GM21786 (cell line): Measurements from ENCODE around the gene DENND1A.
"Not testable (repeated sequence)": the region's sequence is repeated elsewhere in the genome, so short reads cannot be mapped to it uniquely, and the experiment has no call there.

Source experiments
- ATAC-seq: cut with Tn5 transposase; IDR thresholded peaks from one replicate; pipeline ENCODE4 v1.9.1; 2021; ENCODE audit not compliant: unreplicated experiment

DENND1A gene

GRCh38 chr9:123739902-123740301 lies 190.0 kb downstream of the DENND1A start:
- no peak for ATAC-seq

GRCh38 chr9:123739387-123739786 lies 190.5 kb downstream of the DENND1A start:
- no peak for ATAC-seq

GRCh38 chr9:123738648-123739047 lies 191.3 kb downstream of the DENND1A start:
- ATAC-seq = no peak

DNA sequence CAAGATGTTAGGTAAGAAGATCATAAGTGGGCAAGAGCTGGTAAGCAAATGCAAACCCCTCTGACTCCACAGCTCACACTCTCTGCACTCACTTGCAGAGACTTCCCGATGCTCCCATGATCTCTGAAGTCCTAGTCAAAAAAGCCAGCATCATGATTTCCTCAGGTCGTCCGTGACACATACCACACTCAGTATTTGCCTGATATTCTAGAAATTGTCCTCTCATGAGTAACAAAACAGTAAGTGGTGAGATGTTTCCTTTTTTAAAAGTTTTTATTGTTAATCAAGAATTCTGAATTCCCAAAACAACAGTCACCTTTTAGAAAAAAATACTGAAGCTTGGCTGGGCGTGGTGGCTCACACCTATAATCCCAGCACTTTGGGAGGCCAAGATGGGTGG lies 194.6 kb downstream of the DENND1A start:
- ATAC-seq = no peak

- not testable (repeated sequence) for ATAC-seq
Measured at GRCh38 chr9:123728571-123728970, 201.4 kb downstream of the DENND1A start.

GRCh38 chr9:123727332-123727731 lies 202.6 kb downstream of the DENND1A start:
- ATAC-seq = no peak

GRCh38 chr9:123725389-123725788 lies 204.5 kb downstream of the DENND1A start:
- no peak for ATAC-seq

GRCh38 chr9:123724211-123724796 lies 205.6 kb downstream of the DENND1A start:
- no peak for ATAC-seq

DNA sequence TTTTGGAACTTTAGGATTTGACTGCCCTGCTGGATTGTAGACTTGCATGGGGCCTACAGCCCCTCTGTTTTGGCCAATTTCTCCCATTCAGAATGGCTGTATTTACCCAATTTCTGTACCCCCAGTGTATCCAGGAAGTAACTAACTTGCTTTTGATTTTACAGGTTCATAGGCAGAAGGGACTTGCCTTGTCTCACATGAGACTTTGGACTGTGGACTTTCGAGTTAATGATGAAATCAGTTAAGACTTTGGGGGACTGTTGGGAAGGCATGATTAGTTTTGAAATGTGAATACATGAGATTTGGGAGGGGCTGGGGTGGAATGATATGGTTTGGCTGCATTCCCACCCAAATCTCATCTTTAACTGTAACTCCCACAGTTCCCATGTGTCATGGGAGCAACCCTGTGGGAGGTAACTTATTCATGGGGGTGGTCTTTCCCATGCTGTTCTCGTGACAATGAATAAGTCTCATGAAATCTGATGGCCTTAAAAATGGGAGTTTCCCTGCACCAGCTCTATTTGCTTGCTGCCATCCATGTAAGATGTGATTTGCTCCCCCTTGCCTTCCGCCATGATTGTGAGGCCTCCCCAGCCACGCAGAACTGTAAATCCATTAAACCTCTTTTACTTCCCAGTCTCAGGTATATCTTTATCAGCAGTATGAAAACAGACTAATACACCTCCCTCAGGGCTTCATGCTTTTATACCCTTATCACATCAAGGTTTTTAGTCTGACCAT lies 206.6 kb downstream of the DENND1A start:
- no peak for ATAC-seq

DNA sequence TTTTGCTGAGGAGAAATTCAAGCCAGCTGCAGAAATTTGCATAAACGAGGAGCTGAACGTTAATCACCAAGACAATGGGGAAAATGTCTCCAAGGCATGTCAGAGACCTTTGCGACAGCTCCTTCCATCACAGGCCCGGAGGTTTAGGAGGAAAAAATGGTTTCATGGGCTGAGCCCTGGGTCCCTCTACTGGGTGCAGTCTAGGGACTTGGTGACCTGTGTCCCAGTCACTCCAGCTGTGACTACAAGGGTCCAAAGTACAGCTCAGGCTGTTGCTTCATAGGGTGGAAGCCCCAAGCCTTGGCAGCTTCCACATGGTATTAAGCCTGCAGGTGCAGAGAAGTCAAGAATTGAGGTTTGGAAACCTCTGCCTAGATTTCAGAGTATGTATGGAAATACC lies 207.5 kb downstream of the DENND1A start:
- ATAC-seq = no peak

GRCh38 chr9:123718188-123718587 lies 211.7 kb downstream of the DENND1A start:
- no peak for ATAC-seq

DNA sequence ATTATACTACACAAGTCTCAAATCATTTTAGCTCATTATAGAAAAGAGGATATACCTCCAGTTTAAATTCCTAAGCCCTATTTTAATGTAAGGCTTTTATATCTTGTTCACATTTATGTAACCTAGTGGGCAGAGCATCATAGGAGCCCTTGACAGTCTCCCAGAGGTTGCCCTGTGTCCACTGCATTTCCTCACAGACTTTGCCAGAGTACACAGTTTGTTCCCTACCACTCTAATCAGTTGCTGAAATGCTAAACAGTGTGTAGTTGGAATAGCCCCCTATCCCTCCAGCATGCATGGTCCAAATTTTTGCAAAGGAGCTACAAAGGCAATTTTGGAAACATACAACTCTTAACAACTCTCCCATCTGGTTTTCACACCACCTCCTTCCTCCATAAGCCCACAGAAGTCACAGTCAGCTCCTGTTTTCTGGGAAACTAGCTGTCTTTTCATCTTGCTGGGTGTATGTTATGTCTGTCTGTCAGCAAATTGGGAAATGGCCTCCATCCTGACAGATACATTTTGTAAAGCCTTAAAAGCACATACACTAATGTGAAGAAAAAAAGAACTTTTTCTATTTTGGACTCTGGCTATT lies 212.2 kb downstream of the DENND1A start:
- no peak for ATAC-seq

DNA sequence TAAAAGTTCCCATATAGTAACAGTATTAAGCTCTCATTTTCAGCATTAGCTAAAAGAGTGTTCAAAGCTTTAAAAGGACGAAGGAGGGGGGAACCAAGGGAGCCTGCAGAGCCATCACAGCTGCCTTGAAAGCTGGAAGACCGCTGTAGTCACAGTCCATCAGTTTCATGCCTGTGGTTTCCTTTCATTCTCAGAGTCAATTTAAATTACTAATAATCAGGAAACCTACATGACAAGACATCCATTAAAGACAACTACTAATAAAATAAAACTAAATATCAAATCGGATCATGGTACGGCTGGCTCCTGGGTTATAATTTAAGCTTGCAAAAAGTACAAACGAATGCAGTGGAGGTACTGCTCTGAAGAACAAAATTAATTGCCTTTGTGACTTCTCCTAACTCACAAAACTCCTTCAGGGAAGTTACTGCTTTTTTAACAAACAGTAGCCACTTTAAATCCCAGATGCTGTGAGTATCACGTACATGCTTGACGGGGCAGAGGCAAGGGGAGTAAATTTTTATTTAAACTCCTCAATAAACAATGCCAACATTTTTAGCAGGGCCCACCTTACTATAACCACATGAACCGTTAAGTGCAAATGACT lies 213.5 kb downstream of the DENND1A start:
- ATAC-seq = no peak

GRCh38 chr9:123715258-123715657 lies 214.7 kb downstream of the DENND1A start:
- ATAC-seq = no peak

GRCh38 chr9:123713282-123713681 lies 216.6 kb downstream of the DENND1A start:
- ATAC-seq = no peak

GRCh38 chr9:123712399-123712798 lies 217.5 kb downstream of the DENND1A start:
- ATAC-seq = no peak

GRCh38 chr9:123710299-123710698 lies 219.6 kb downstream of the DENND1A start:
- ATAC-seq = no peak

GRCh38 chr9:123702483-123702882 lies 227.4 kb downstream of the DENND1A start:
- no peak for ATAC-seq

- peak; percentile 72 for ATAC-seq
Measured at GRCh38 chr9:123697686-123698085, 232.2 kb downstream of the DENND1A start.

GRCh38 chr9:123696476-123696875 lies 233.4 kb downstream of the DENND1A start:
- ATAC-seq = no peak

DNA sequence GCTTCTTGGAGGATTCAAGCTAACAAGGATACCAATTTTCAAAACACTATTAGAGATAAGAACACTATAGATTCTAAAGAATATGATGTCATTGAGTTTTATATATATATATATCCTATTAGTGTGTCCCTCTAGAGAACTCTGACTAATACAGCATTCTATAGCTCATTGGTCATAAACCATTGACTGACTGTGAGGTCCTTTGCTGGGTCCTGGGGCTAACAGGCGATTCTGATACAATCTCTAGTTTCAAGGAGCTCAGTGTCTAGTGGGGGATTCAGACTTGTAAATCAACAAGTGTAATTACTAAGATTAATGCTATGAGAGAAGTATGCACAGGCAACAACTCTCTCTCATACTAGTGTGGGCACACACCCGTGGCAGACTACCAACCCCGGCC lies 234.5 kb downstream of the DENND1A start:
- ATAC-seq = no peak

DNA sequence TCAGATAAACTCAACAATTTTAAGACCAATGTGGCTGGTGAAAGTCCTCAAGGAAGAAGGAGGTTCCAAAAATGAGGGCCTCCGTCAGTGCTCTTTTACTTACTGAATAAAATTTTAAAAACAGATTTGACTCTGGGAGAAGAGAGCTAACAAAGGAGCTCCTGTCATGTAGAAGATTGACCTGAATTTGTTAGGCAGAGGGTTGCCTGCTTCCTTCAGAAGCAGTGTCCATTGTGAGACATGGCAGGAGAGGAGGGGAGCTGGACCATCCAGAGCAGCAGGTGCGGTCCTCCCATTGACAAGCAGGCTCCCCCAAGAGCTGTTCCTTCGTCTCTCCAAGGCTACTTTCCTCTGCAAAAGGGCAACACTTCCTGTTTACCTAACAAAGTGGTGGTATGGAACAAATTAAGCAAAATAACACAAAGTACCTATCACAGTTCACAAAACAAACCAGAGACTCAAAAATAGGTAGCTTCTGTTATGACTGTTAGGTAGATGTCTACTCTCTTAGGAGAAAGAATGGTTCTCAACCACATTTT lies 238.1 kb downstream of the DENND1A start:
- no peak for ATAC-seq
